ENCODE results near the gene MUC12.

Gene MUC12

DNA sequence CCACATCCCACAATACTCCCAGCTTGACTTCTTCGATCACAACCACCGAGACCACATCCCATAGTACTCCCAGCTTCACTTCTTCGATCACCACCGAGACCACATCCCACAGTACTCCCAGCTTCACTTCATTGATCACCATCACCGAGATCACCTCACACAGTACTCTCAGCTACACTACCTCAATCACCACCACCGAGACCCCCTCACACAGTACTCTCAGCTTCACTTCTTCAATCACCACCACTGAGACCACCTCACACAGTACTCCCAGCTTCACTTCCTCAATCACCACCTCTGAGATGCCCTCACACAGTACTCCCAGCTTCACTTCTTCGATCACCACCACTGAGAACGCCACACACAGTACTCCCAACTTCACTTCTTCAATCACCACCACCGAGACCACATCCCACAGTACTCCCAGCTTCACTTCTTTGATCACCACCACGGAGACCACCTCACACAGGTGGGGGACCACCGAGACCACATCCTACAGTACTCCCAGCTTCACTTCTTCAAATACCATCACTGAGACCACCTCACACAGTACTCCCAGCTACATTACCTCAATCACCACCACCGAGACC, 11.4 kb upstream of the MUC12 start:
- Histone ChIP-seq H3K9ac (ENCODE audit: low read depth in 1 of 2, low read length in 2 of 2) (no peak overlapping the region), H3K36me3 (ENCODE audit: control insufficient read depth in 1 of 2, insufficient read depth in 2 of 2, low read length in 2 of 2) (peaks cover 14 to 91% of the 10 kb centered on the region in 2 donors), H3K27ac (ENCODE audit: low read depth, low read length) (no peak overlapping the region), H3K4me1 (ENCODE audit: control insufficient read depth in 1 of 2, insufficient read depth in 2 of 2, low read length in 2 of 2) (no peaks in the 10 kb centered on the region), H3K4me3 (ENCODE audit: low read depth in 1 of 2, low read length in 2 of 2) (no peak overlapping the region), H3K9me3 (ENCODE audit: control insufficient read depth in 1 of 2, low read length in 2 of 2) (no peaks in the 10 kb centered on the region), H3K27me3 (ENCODE audit: control insufficient read depth in 1 of 2, insufficient read depth in 2 of 2, low read length in 2 of 2) (peaks cover 0 to 6% of the 10 kb centered on the region in 2 donors)

DNA sequence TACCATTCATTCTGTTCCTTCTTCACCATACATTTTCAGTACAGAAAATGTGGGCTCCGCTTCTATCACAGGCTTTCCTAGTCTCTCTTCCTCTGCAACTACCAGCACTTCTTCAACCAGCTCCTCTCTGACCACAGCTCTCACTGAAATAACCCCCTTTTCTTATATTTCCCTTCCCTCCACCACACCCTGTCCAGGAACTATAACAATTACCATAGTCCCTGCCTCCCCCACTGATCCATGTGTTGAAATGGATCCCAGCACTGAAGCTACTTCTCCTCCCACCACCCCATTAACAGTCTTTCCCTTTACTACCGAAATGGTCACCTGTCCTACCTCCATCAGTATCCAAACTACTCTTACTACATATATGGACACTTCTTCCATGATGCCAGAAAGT, 9.5 kb upstream of the MUC12 start:
- Histone ChIP-seq H3K4me1 (ENCODE audit: control insufficient read depth in 1 of 2, insufficient read depth in 2 of 2, low read length in 2 of 2) (no peaks in the 10 kb centered on the region), H3K4me3 (ENCODE audit: low read depth in 1 of 2, low read length in 2 of 2) (no peak overlapping the region), H3K9ac (ENCODE audit: low read depth in 1 of 2, low read length in 2 of 2) (no peak overlapping the region), H3K27me3 (ENCODE audit: control insufficient read depth in 1 of 2, insufficient read depth in 2 of 2, low read length in 2 of 2) (peaks cover 0 to 14% of the 10 kb centered on the region in 2 donors), H3K36me3 (ENCODE audit: control insufficient read depth in 1 of 2, insufficient read depth in 2 of 2, low read length in 2 of 2) (peaks cover 8 to 78% of the 10 kb centered on the region in 2 donors), H3K9me3 (ENCODE audit: control insufficient read depth in 1 of 2, low read length in 2 of 2) (no peaks in the 10 kb centered on the region), H3K27ac (ENCODE audit: low read depth, low read length) (no peak overlapping the region)

- Histone ChIP-seq H3K4me1 (ENCODE audit: control insufficient read depth in 1 of 2, insufficient read depth in 2 of 2, low read length in 2 of 2) (peaks cover 18 to 21% of the 10 kb centered on the region in 2 donors), H3K9me3 (ENCODE audit: control insufficient read depth in 1 of 2, low read length in 2 of 2) (no peaks in the 10 kb centered on the region), H3K27ac (ENCODE audit: low read depth, low read length) (no peak overlapping the region), H3K9ac (ENCODE audit: low read depth in 1 of 2, low read length in 2 of 2) (no peak overlapping the region), H3K4me3 (ENCODE audit: low read depth in 1 of 2, low read length in 2 of 2) (no peak overlapping the region), H3K36me3 (ENCODE audit: control insufficient read depth in 1 of 2, insufficient read depth in 2 of 2, low read length in 2 of 2) (peaks cover 8 to 54% of the 10 kb centered on the region in 2 donors), H3K27me3 (ENCODE audit: control insufficient read depth in 1 of 2, insufficient read depth in 2 of 2, low read length in 2 of 2) (peaks cover 17 to 30% of the 10 kb centered on the region in 2 donors)
These were observed 6.8 kb upstream of the MUC12 start for GRCh38 chr7:100962537-100962936.

GRCh38 chr7:100963386-100963785, 6.0 kb upstream of the MUC12 start:
- Histone ChIP-seq H3K27me3 (ENCODE audit: control insufficient read depth in 1 of 2, insufficient read depth in 2 of 2, low read length in 2 of 2) (peaks cover 20 to 32% of the 10 kb centered on the region in 2 donors), H3K9ac (ENCODE audit: low read depth in 1 of 2, low read length in 2 of 2) (no peak overlapping the region), H3K36me3 (ENCODE audit: control insufficient read depth in 1 of 2, insufficient read depth in 2 of 2, low read length in 2 of 2) (peaks cover 8 to 46% of the 10 kb centered on the region in 2 donors), H3K9me3 (ENCODE audit: control insufficient read depth in 1 of 2, low read length in 2 of 2) (no peaks in the 10 kb centered on the region), H3K27ac (ENCODE audit: low read depth, low read length) (no peak overlapping the region), H3K4me3 (ENCODE audit: low read depth in 1 of 2, low read length in 2 of 2) (no peak overlapping the region), H3K4me1 (ENCODE audit: control insufficient read depth in 1 of 2, insufficient read depth in 2 of 2, low read length in 2 of 2) (peaks cover 22 to 23% of the 10 kb centered on the region in 2 donors)

DNA sequence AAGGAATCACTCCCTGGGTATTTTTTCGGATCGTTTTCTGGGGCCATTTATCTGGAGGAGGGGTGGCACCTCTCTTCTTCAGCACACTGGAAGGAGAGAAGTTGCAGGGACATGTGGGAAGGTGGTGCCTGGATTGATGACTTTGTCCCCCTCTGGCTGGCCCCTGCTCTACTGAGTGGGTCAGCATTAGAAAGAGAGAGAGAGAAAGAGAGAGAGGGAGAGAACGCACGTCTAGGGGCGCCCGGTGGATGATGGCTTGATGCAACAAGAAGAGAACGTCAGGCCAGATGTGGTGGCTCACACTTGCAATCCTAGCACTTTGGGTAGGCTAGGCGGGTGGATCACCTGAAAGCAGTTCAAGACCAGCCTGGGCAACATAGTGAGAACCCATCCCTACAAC, 5.5 kb upstream of the MUC12 start:
- Histone ChIP-seq H3K9me3 (ENCODE audit: control insufficient read depth in 1 of 2, low read length in 2 of 2) (no peaks in the 10 kb centered on the region), H3K36me3 (ENCODE audit: control insufficient read depth in 1 of 2, insufficient read depth in 2 of 2, low read length in 2 of 2) (peaks cover 8 to 41% of the 10 kb centered on the region in 2 donors), H3K4me1 (ENCODE audit: control insufficient read depth in 1 of 2, insufficient read depth in 2 of 2, low read length in 2 of 2) (peaks cover 27% of the 10 kb centered on the region in 2 donors), H3K9ac (ENCODE audit: low read depth in 1 of 2, low read length in 2 of 2) (no peak overlapping the region), H3K27ac (ENCODE audit: low read depth, low read length) (no peak overlapping the region), H3K27me3 (ENCODE audit: control insufficient read depth in 1 of 2, insufficient read depth in 2 of 2, low read length in 2 of 2) (peaks cover 20 to 37% of the 10 kb centered on the region in 2 donors), H3K4me3 (ENCODE audit: low read depth in 1 of 2, low read length in 2 of 2) (no peak overlapping the region)

DNA sequence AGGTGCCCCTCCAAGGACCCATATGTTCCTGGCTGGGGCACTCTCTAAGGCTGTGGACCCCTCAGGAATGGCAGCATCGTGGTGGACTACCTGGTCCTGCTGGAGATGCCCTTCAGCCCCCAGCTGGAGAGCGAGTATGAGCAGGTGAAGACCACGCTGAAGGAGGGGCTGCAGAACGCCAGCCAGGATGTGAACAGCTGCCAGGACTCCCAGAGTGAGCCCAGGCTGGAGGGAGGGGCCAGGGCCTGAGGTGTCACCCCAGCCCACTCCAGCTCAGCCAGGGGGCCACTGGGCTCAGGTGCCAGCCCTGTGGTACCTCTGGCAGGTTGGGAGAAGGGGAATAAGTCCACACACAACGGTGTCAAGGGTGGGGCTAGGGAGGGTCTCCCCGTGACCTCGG, 4.7 kb upstream of the MUC12 start:
- no peak overlapping the region for H3K4me3 ChIP-seq (ENCODE audit: low read depth in 1 of 2, low read length in 2 of 2)
- no peaks in the 10 kb centered on the region for H3K9me3 ChIP-seq (ENCODE audit: control insufficient read depth in 1 of 2, low read length in 2 of 2)
- peaks cover 20 to 42% of the 10 kb centered on the region in 2 donors for H3K27me3 ChIP-seq (ENCODE audit: control insufficient read depth in 1 of 2, insufficient read depth in 2 of 2, low read length in 2 of 2)
- H3K36me3 ChIP-seq (ENCODE audit: control insufficient read depth in 1 of 2, insufficient read depth in 2 of 2, low read length in 2 of 2) = peaks cover 7 to 36% of the 10 kb centered on the region in 2 donors
- H3K4me1 ChIP-seq (ENCODE audit: control insufficient read depth in 1 of 2, insufficient read depth in 2 of 2, low read length in 2 of 2) = peaks cover 27% of the 10 kb centered on the region in 2 donors
- H3K9ac ChIP-seq (ENCODE audit: low read depth in 1 of 2, low read length in 2 of 2) = no peak overlapping the region
- no peak overlapping the region for H3K27ac ChIP-seq (ENCODE audit: low read depth, low read length)

DNA sequence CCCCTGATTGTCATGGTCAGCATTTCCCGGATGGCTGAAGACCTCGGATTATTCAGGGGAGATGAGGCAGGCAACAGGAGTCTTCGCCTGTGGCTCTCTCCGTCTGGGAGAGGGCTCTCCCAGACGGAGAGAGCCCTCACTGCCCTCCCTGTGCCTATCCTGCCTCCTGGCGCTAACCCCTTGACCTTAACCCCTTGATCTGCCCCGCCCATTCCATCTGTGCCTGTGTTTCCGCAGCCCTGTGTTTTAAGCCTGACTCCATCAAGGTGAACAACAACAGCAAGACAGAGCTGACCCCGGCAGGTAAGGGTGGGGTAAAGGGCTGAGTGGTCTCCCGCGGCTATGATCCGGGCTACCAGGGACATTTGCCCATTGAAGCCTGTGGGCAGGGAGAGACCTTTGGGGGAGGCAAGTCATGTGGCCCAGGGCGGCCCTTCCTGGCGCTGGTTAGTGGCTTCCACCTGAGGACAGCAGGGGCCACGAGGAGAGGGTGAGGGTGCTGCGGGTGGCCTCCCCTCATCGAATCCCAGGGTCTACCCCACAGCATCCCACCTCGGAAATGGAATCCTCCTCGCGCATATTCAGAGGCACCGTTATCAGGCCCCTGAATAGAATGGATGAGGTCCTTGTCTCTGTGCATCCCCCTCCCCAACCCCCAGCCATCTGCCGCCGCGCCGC, 4.2 kb upstream of the MUC12 start:
- Histone ChIP-seq H3K27ac (ENCODE audit: low read depth, low read length) (no peak overlapping the region), H3K9ac (ENCODE audit: low read depth in 1 of 2, low read length in 2 of 2) (peak overlapping the region; percentile 16 to 60), H3K4me3 (ENCODE audit: low read depth in 1 of 2, low read length in 2 of 2) (peak overlapping the region; percentile 60 to 75), H3K36me3 (ENCODE audit: control insufficient read depth in 1 of 2, insufficient read depth in 2 of 2, low read length in 2 of 2) (peaks cover 2 to 35% of the 10 kb centered on the region in 2 donors), H3K4me1 (ENCODE audit: control insufficient read depth in 1 of 2, insufficient read depth in 2 of 2, low read length in 2 of 2) (peaks cover 27% of the 10 kb centered on the region in 2 donors), H3K27me3 (ENCODE audit: control insufficient read depth in 1 of 2, insufficient read depth in 2 of 2, low read length in 2 of 2) (peaks cover 20 to 45% of the 10 kb centered on the region in 2 donors), H3K9me3 (ENCODE audit: control insufficient read depth in 1 of 2, low read length in 2 of 2) (no peaks in the 10 kb centered on the region)

GRCh38 chr7:100965723-100966541, 3.4 kb upstream of the MUC12 start:
- Histone ChIP-seq H3K9me3 (ENCODE audit: control insufficient read depth in 1 of 2, low read length in 2 of 2) (no peaks in the 10 kb centered on the region), H3K9ac (ENCODE audit: low read depth in 1 of 2, low read length in 2 of 2) (peak overlapping the region; percentile 16 to 60), H3K4me1 (ENCODE audit: control insufficient read depth in 1 of 2, insufficient read depth in 2 of 2, low read length in 2 of 2) (peaks cover 27% of the 10 kb centered on the region in 2 donors), H3K27ac (ENCODE audit: low read depth, low read length) (peak overlapping the region; percentile 37), H3K36me3 (ENCODE audit: control insufficient read depth in 1 of 2, insufficient read depth in 2 of 2, low read length in 2 of 2) (peaks cover 0 to 27% of the 10 kb centered on the region in 2 donors), H3K27me3 (ENCODE audit: control insufficient read depth in 1 of 2, insufficient read depth in 2 of 2, low read length in 2 of 2) (peaks cover 20 to 40% of the 10 kb centered on the region in 2 donors), H3K4me3 (ENCODE audit: low read depth in 1 of 2, low read length in 2 of 2) (peak overlapping the region; percentile 60 to 75)

DNA sequence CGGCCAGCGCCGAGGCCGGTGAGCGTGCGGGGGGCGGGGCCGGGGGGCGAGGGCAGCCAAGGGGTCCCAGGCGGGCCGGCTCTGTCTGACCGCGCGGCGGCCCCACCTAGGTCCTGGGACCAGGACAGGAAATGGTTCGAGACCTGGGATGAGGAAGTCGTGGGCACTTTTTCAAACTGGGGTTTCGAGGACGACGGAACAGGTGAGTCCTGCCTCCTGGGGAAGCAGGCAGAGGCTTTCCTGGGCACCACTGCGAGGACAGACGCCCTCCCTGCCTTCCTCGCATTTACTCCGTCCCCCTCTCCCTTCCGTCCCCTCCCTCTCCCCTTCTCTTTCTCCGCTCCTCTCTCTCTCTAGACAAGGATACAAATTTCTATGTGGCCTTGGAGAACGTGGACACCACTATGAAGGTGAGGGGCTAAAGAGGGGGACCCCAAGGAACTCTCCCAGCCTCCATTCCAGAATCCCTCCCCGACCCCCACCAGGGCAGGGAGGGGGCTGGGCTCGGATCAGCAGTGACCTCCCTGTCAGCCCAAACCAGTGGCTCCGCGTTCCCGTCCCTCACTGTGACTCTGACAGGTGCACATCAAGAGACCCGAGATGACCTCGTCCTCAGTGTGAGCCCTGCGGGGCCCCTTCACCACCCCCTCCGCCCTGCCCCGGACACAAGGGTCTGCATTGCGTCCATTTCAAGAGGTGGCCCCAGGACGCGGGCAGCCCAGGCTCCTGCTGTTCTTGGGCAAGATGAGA, 2.6 kb upstream of the MUC12 start:
- Histone ChIP-seq H3K9ac (ENCODE audit: low read depth in 1 of 2, low read length in 2 of 2) (peak overlapping the region; percentile 60 to 96), H3K9me3 (ENCODE audit: control insufficient read depth in 1 of 2, low read length in 2 of 2) (no peaks in the 10 kb centered on the region), H3K4me1 (ENCODE audit: control insufficient read depth in 1 of 2, insufficient read depth in 2 of 2, low read length in 2 of 2) (peaks cover 27% of the 10 kb centered on the region in 2 donors), H3K36me3 (ENCODE audit: control insufficient read depth in 1 of 2, insufficient read depth in 2 of 2, low read length in 2 of 2) (peaks cover 0 to 20% of the 10 kb centered on the region in 2 donors), H3K4me3 (ENCODE audit: low read depth in 1 of 2, low read length in 2 of 2) (peak overlapping the region; percentile 60 to 75), H3K27ac (ENCODE audit: low read depth, low read length) (peak overlapping the region; percentile 37), H3K27me3 (ENCODE audit: control insufficient read depth in 1 of 2, insufficient read depth in 2 of 2, low read length in 2 of 2) (peaks cover 20 to 40% of the 10 kb centered on the region in 2 donors)
